CD4-positive, alpha-beta T cell treated with Interleukin-2 at 100 ng/mL for 4 hours (primary cell): Measurements from ENCODE around the gene BACH2.
"Not testable (repeated sequence)": the region's sequence is repeated elsewhere in the genome, so short reads cannot be mapped to it uniquely, and the experiment has no call there.

ENCODE experiments used
- DNase-seq: peaks from one replicate; pipeline ENCODE4 v3.0.0-alpha.2; 2020; ENCODE audit warnings: low spot score

The BACH2 gene

GRCh38 chr6:90183587-90184333 is 112.9 kb downstream of the BACH2 start:
- no peak for DNase-seq

- no peak for DNase-seq
These were observed 116.1 kb downstream of the BACH2 start for GRCh38 chr6:90180526-90180925.

GRCh38 chr6:90179190-90180169 is 117.2 kb downstream of the BACH2 start:
- DNase-seq, result peak; percentile 46

- no peak for DNase-seq
These were observed 118.2 kb downstream of the BACH2 start for GRCh38 chr6:90178384-90178855.

- DNase-seq, result no peak
These were observed 118.9 kb downstream of the BACH2 start for GRCh38 chr6:90177544-90178383.

GRCh38 chr6:90175627-90176538 is 120.8 kb downstream of the BACH2 start:
- peak; percentile 37 for DNase-seq

- no peak for DNase-seq
These were observed 123.2 kb downstream of the BACH2 start for GRCh38 chr6:90173262-90173925.

GRCh38 chr6:90170601-90171000 is 126.0 kb downstream of the BACH2 start:
- DNase-seq, result no peak

GRCh38 chr6:90169374-90169773 is 127.3 kb downstream of the BACH2 start:
- DNase-seq, result no peak

GRCh38 chr6:90168693-90169131 is 127.9 kb downstream of the BACH2 start:
- no peak for DNase-seq

- DNase-seq, result no peak
These were observed 128.9 kb downstream of the BACH2 start for GRCh38 chr6:90167514-90168379.

GRCh38 chr6:90166155-90166924 is 130.3 kb downstream of the BACH2 start:
- DNase-seq, result not testable (repeated sequence)

- DNase-seq, result no peak
These were observed 133.8 kb downstream of the BACH2 start for GRCh38 chr6:90162648-90163387.

GRCh38 chr6:90160013-90160412 is 136.6 kb downstream of the BACH2 start:
- no peak for DNase-seq

- DNase-seq, result no peak
These were observed 137.2 kb downstream of the BACH2 start for GRCh38 chr6:90159452-90159851.

GRCh38 chr6:90158936-90159335 is 137.7 kb downstream of the BACH2 start:
- no peak for DNase-seq

GRCh38 chr6:90157441-90157840 is 139.2 kb downstream of the BACH2 start:
- DNase-seq, result no peak

- peak; percentile 66 for DNase-seq
These were observed 139.8 kb downstream of the BACH2 start for GRCh38 chr6:90156861-90157260.
